Measurements from ENCODE around the gene CMSS1. TPM values are rescaled to one million over a fixed set of nuclear protein-coding genes. Genes with fewer than 3 reads are reported as not detected.

The CMSS1 gene
- total and polyA plus RNA-seq, 2 of the 13 experiments (the other 11 are each of a cell fraction or from before 2014, with no cell fraction given), result 6.4 to 48.7 TPM

- TF ChIP-seq ZBTB37 (CRISPR knock-in tag; IDR thresholded peaks at IDR 0.05) (no peak), TAF15 (IDR thresholded peaks at IDR 0.05; ENCODE audit: low read depth, low read length, poor library complexity, severe bottlenecking) (no peak), ZSCAN31 (CRISPR knock-in tag; IDR thresholded peaks at IDR 0.05; ENCODE audit: low read depth) (peak; percentile 23; the same call in 1 of the 2 replicates), ZNF747 (CRISPR knock-in tag; IDR thresholded peaks at IDR 0.05; ENCODE audit: borderline replicate concordance) (peak; percentile 37; the same call in 1 of the 2 replicates), ZNF276 (CRISPR knock-in tag; IDR thresholded peaks at IDR 0.05; ENCODE audit: low read depth) (0 out of 2 replicates have a peak, but pooled peaks have one; percentile 52), ZNF7 (CRISPR knock-in tag; IDR thresholded peaks at IDR 0.05) (no peak), MEF2D (CRISPR knock-in tag; IDR thresholded peaks at IDR 0.05) (0 out of 2 replicates have a peak, but pooled peaks have one; percentile 72), PAX8 (CRISPR knock-in tag; IDR thresholded peaks at IDR 0.05; ENCODE audit: borderline replicate concordance) (no peak), MAFF (IDR thresholded peaks at IDR 0.05; ENCODE audit: low read depth, low read length) (peak; percentile 70), HDAC2 (CRISPR knock-in tag; IDR thresholded peaks at IDR 0.05) (peak; percentile 89), HDAC6 (IDR thresholded peaks at IDR 0.05; ENCODE audit: low read depth, low read length) (no peak), ZMYM4 (CRISPR knock-in tag; IDR thresholded peaks at IDR 0.05) (peak; percentile 87; the same call in 1 of the 2 replicates), TBX3 (IDR thresholded peaks at IDR 0.05; ENCODE audit: borderline replicate concordance) (peak; percentile 91), ZNF629 (CRISPR knock-in tag; conservative IDR thresholded peaks at IDR 0.05) (no peak; the same call in 1 of the 2 replicates), GFI1 (CRISPR knock-in tag; IDR thresholded peaks at IDR 0.05; ENCODE audit: borderline replicate concordance) (peak; percentile 95), ZNF782 (CRISPR knock-in tag; IDR thresholded peaks at IDR 0.05; ENCODE audit: borderline replicate concordance) (no peak), TBL1XR1 (IDR thresholded peaks at IDR 0.05; ENCODE audit: borderline replicate concordance, low read length, partially characterized antibody) (peak; percentile 38), TBP (CRISPR knock-in tag; IDR thresholded peaks at IDR 0.05) (no peak), ESRRA (CRISPR knock-in tag; IDR thresholded peaks at IDR 0.05; ENCODE audit: low read depth) (peak; percentile 75), ZSCAN30 (CRISPR knock-in tag; IDR thresholded peaks at IDR 0.05) (0 out of 2 replicates have a peak, but pooled peaks have one; percentile 46), HMG20A (CRISPR knock-in tag; IDR thresholded peaks at IDR 0.05; ENCODE audit: borderline replicate concordance) (peak; percentile 91; the same call in 1 of the 2 replicates), SRY (CRISPR knock-in tag; IDR thresholded peaks at IDR 0.05) (no peak; the same call in 1 of the 2 replicates), SOX13 (IDR thresholded peaks at IDR 0.05) (peak; percentile 77), SOX13 (CRISPR knock-in tag; conservative IDR thresholded peaks at IDR 0.05 in 1 of 2, IDR thresholded peaks at IDR 0.05 in 1 of 2) (peak in 1 of 2 experiments; percentile 94; a peak in 2 of 4 replicates)
These were observed 103.1 kb downstream of the CMSS1 start (continued) for GRCh38 chr3:99920481-99921376.

Data from HepG2 (cell line).